GM18858 (cell line): Measurements from ENCODE around the gene LRP1B.
"Not testable (repeated sequence)": the region's sequence is repeated elsewhere in the genome, so short reads cannot be mapped to it uniquely, and the experiment has no call there.

Experiments
- ATAC-seq: cut with Tn5 transposase; IDR thresholded peaks from one replicate; pipeline ENCODE4 v1.9.1; 2021; ENCODE audit not compliant: unreplicated experiment

Gene LRP1B

DNA sequence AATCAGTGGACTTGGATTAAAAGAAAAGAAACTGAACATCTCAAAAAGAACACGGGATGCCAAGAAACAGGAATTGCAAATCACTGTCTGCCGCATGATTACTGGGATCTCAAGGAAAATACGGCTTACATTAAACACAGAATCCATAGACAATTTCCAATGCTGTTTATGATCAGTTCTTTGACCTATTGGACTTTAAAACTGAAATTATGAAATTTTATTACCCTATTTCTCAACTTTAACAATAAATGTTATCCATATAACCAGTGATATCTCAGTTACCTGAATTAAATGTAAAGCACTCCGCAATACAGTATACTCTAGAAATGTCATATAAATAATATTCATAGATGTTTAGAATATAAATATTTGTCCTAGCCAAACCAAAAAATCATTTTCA is 1793.8 kb downstream of the LRP1B start:
- no peak for ATAC-seq

DNA sequence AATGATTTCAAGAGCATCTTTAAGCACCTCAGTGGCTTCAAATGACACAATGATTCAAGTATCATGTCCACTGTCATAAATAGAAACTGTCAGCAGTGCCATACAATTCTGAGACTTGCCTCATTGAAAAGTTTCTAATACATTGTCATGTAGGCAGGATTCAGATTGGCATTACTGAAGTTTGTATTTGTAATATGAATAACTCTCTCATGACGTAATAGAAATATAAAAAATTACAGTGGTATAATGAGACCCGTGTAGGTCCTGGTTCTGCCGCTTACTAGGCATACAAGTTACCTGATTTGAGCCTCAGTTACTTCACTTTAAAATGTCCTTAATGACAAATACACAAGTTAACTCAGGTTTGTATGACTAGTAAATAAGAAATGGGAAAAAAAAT is 1814.5 kb downstream of the LRP1B start:
- no peak for ATAC-seq

DNA sequence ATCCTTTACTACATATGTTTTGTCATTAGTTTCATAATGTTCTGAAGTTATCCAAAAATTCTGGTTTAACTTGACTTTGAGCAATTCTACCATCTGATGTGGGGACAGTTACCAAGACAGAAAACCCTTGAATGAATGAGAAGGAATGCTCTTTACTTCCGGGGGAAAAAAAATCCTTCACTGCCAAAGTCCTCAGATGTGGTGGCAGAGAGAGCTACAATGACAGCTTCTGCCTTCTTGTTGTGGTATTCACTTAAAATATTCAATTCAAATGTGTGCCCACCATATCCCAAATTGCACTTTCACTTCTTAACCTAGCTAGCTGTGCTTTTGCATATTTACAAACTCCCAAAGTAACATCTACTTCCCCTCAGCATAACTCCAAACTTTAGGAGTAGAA is 1818.9 kb downstream of the LRP1B start:
- ATAC-seq, result no peak

DNA sequence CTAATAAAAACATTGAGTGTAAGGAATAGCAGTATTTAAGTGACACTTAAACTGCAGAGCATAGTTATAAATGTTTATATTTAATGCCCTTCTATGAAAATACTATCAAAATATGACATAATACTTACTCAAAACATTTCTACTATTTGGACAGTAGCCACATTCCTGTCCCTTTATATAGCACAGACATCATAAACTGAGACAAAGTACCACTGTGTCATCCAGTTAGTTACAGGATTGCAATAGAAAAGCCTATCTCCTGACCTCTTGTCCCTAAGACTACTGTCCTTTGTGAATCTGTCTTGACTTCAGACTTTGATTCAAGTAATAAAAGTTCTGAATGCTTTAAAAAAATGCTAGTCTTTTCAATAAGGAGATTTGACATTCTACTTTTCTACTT is 1822.1 kb downstream of the LRP1B start:
- ATAC-seq, result no peak

DNA sequence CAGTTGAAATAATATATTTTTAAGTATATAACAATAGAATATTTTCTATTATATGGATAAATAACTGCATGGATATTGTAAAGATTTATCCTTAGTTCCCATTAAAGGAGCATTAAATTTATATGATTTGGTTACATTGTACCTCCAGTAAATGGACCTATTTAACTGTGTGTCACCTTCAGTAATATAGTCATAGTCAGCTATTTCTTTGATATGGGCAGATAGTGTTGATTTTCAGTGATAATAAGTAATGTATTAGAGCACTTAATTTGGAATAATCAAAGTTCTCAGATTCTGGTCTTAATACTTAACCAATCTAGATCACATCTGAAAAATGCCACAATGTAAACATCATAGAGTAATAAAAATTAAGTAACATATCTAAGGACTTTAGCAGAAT is 1823.3 kb downstream of the LRP1B start:
- no peak for ATAC-seq

DNA sequence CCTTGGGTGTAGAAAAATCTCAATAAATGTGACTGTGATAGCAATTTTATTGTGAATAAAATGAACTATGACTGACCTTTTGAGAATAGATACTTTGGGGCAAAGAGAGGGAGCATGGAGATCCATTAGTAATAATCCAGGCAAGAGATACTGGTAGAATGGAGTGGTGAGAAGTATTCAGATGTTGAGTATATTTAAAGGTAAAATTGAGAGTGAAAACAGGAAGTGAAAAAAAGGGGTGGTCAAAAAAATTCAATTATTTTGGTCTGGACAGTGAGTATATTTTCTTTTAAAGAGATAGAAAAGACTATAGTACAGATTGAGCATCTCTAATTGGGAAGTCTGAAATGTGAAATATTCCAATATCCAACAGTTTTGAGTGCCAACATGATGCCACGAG is 1835.0 kb downstream of the LRP1B start:
- ATAC-seq, result no peak

DNA sequence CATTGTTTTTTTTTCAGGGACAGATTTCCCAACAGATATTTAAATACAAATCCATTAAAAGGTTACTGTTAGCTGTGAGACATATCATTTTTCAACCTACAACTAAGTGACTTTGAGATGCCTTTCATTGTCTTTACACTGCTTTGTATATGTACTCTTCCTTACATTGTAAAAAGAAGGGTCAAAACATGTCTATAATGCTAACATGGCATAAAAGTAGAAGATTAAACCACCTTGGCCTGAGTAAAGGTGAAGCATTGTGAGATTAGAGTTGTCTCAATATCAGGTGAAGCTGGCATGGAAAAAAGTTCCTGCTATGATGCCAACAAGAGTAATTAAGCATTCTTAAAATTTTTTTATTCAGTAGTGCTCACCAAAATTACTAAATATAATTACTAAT is 1842.1 kb downstream of the LRP1B start:
- no peak for ATAC-seq

DNA sequence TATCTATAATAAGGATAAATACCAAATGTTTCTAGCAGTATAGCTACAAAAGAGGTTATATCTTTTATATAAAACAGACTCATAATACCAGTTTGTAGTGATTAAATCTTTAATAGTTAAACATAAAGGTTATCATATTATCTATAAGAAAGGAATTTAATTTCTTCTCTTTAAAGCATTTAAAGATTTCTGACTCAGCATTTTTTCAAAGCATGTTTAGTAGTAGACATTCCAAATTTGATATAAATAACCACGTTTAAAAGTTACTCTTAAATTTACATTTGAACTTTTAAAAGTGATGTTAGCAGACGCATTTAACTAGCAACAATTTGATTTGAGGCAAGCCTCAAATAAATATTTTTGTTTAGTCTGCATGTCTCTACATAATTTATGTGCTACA is 1842.6 kb downstream of the LRP1B start:
- ATAC-seq, result no peak

DNA sequence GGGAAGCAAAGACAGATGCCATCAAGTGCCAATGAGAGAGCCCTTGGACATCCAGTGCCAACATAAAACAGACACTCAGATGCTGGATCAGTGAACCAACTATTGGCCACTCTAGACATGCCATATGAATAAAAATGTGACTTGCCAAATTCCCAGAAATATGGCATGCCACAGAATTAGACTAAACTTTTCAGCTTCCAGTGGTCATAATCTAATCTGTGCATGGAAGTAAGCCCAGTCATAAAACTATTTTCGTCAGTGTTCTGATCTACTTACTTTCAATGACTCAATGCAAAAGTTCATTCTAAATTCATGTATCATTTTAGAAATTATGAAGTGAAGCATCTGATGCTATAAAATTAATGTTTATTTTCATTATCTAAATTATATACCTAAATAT is 1844.4 kb downstream of the LRP1B start:
- ATAC-seq, result no peak

DNA sequence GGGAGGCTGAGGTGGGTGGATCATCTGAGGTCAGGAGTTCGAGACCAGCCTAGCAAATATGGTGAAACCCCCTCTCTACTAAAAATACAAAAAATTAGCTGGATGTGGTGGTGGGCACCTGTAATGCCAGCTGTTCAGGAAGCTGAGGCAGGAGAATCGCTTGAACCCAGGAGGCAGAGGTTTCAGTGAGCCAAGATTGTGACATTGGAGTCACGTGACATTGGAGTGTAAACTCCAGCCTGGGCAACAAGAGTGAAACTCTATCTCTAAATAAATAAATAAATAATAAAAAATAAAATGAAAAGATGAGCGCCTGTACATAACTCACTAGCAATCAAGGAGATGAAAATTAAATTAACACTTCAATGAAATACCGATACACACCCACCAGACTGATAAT is 1853.5 kb downstream of the LRP1B start:
- not testable (repeated sequence) for ATAC-seq

DNA sequence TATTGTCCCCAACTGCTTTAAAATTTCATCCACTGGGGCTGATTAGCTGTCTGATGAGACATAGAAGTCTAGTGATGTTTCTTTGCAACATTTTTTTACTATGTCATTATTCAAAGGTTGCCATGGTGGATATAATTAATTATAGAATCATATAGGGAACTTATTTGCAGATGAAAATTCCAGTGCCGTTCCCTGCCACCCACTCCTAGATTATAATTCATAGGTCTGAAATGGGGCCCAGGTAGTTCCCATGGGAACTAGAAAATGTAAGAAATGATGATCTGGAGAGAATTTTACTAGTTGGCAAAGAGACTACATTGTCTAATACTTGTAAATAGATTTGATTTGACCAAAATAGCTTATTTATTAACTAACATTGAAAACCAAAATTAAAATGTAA is 1854.2 kb downstream of the LRP1B start:
- no peak for ATAC-seq

DNA sequence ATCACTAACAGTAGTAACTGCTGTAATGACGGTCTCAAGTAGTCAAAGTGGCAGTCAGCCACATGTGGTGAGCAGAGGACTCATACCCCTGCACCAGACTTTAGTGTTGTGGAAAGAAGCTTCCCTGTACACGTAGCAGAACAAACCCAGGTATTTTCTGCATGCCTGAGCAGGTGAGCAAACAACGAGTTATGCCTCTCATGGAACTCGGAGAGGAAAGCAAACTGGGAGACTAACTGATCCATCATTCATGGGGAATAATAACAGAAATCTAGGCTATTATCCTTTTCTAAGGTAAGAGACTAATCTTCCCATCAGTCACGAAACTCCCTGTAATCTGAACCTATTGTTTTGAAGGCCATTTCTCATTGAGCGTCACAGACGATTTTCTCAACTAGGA is 1855.4 kb downstream of the LRP1B start:
- no peak for ATAC-seq

DNA sequence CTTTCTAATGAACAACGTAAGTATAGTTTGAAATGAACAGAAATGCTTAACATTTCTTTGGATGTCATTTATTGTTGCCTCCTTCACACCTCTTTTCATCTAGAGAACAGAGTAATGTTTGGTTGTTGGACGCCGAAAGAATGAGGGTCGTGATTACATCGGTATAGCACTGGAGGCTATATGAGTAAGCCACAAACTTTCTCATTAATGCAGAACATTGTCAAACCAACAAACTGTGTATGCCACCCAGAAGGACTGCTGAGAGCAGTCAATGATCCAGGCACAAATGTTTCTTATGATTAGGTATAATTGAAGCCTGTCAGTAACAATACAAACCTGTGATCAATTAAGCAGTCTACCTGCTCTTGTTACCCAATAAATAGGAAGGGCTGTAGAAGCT is 1855.9 kb downstream of the LRP1B start:
- no peak for ATAC-seq

DNA sequence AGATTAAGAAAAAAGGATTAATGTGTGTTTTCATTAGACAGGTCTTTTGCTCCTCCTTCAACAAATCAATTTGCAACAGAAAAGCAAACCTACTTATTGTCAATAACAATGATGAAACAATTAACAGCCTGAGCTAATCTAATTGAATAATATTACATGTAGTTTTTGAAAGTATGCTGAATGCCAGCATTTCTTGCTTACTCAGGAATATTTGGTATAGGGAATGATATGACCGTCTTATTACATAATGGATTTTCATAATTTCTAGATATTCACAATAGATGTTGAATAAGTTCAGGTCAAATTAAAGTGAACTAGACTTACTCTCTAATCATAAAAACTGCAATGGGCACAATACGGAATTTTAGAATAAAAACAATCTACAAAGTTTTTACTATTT is 1856.9 kb downstream of the LRP1B start:
- no peak for ATAC-seq

DNA sequence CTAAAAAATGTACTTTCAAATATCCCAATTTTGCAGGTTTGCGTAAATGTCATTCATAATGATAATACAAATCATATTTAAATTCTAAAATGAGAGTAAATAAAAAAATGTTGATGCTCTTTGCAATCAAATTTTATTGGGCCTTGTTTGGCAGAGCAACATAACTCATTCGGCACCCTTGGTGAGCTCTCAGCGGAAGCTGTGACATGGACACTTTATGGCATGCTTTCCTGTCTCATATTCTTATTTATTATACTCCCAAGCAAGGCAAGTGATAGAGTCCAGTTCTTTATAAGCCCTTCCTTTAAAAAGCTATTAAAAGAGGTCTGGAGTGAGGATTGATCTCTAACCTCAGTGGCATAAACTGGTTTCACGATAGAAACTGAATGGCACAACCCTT is 1857.4 kb downstream of the LRP1B start:
- ATAC-seq, result no peak

DNA sequence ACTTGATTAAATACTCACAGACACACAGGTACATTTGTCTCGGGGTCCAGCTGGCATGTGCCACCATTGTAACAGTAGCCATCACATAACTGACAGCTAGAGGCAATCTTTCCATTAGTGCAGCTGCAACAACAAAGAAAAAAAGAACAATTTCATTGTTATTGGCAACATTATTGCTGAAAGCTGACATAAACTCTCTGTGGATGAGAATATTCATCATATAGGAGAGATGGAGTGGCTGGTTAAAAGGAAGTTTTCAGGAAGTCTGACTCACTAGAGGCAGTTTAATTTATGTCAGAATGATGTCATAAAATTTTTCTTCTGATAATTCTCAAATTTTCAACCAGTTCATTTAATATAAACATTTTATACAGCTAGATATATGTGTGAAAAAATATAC is 1860.6 kb downstream of the LRP1B start:
- no peak for ATAC-seq

DNA sequence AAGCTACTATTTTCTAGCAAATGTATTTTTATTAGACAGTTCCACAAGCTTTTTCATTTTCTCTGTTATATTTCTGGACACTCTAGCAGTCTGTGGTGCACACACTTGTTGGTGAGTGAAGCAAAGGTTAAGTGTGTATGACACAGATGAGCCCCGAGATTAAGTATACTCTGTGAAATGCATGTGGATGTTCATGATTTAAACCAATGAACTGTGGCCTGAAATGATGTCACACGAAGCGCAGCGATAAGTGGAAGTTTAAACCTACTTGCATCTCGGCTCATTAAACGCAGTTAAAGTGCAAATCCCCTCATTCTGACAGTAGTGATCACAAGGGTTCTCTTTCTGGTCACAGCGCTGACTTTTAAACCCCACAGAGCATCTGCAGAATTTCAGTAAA is 1861.8 kb downstream of the LRP1B start:
- no peak for ATAC-seq

DNA sequence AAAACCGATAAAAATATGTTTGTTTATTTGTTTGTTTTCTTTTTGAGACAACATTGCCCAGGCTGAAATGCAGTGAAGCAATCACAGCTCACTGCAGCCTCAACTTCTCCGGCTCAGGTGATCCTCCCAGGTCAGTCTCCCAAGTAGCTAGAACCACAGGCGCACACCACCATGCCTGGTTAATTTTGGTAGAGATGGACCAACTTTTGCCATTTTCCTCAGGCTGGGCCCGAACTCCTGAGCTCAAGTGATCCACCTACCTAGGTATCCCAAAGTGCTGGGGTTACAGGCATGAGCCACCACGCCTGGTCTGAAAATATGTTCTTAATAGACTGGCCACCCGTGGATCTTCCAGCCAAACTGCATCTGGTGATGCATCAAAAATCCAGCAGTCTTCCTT is 1867.9 kb downstream of the LRP1B start:
- no peak for ATAC-seq

DNA sequence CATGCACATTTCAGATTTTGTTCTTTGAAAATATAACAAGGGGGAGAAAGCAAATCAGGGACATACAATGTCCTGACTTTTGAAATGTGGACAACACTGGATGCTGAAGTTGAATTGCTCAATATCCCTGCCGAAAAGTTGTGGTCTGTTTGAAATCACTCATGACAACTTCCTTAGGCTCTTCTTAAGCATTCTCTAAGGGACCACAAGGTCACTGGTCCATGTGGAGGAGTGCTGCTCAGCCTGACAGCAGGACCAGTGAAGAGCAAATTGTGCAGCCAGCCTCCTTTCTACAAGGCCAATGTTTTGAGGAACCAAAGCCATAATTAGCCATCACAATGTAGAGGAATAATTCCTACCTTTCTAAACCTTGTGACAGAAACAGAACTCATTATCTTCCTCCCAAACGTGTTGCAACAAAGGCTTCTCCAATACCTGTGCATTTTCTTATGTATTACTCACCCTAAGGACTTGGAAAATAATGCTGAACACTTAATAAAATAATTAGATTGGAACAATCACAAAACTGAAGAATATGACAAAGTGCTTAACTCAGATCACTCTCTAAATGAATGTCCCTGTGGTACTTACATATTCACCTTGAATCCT is 1873.0 kb downstream of the LRP1B start:
- no peak for ATAC-seq

DNA sequence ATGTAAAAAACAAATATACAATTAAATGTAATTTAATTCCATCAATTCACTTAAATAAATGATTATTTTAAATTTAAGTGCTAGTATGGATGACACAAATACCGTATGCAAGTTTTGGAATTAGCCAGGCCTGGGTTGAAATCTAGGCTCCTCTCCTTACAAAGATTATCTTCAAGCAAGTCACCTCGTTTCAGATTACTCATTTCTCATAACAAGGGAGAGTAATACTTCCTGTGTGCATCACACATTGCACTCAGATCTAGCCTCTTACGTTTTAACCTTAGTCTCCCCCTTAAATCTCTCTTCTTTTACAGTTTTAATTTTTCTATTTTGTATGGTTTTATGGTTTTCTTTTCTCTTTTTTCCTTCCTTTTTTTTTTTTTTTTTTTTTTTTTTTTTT is 1874.7 kb downstream of the LRP1B start:
- ATAC-seq, result no peak

DNA sequence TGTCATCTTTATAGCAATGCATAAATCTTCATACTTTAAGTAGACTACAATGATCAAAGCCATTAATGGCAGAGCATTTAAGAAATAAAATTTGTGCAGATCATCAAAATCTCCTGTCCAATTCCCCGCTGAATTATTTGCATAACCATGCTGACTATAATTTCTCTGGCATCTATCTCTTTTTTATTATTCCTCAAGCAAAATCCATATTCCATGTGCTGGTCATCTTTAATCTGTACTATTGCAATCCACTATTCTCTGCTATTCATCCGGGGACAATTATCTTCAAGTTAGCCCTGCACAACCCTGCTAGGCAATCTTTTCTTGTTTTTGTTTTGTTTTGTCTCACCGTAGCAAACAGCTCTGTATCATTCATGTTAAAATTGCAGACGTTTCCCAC is 1881.0 kb downstream of the LRP1B start:
- no peak for ATAC-seq

DNA sequence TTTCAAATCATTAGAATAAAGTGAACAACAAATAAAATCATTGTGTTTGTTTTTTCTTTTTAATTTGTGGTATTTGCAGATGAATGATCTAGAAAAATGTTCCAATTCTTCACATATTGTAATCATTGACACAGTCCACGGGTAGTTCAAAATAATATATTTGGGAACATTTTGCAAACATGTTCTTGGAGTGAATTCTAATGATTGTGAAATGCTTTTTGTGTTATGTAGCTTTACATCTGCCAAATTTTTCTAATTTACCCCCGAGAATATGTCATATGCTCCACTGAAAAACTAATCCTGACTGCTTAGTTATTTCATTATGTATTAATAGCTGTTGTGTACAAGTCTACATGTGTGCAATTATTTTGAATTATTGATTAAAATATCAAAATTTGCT is 1882.2 kb downstream of the LRP1B start:
- no peak for ATAC-seq

DNA sequence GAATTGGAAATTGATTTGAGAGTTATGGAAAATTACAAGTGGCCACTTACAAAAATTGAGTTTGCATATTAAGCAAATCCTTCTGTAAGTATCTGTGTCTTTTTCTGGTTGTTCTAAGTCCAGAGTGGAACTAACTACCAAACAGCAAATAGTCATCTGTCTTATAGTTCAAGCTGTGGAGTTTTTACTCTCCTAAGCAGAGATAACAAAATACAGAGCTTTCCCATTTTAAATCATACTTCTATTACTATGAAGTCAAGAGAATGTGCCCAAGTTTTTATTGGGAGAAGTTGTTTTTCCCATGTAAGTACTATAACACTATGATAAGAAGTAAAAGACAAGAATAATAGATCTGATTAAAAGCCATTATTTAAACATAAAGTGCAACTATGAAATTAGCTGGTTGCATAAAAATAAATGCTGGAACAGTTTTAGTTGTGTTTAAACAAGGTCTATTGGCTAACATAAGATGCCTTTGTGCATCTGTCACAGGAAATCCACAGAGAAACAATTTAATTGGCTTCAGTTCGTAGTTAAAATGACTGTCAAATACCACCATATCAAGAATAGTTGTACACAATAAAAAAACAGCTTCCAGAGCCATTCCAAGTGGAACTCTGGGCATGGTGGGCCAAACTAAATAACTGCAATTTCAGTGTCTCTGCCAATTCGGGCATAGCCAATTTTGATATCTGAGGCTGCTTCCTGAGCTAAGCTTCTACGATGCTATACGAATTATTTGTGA is 1883.2 kb downstream of the LRP1B start:
- ATAC-seq, result no peak
